Skeletal muscle satellite cell (primary cell): ENCODE results near the gene SUCLA2.
"Not testable (repeated sequence)": the region's sequence is repeated elsewhere in the genome, so short reads cannot be mapped to it uniquely, and the experiment has no call there.

Experiments used
- H3K27me3 ChIP-seq: 2 replicates; pipeline ENCODE4 v1.7.0; 2013; ENCODE audit warnings: low read length; ENCODE audit not compliant: control insufficient read depth, insufficient read depth
- H3K36me3 ChIP-seq: 2 replicates; pipeline ENCODE4 v1.7.0; 2013; ENCODE audit warnings: mild to moderate bottlenecking, control low read depth, low read length; ENCODE audit not compliant: insufficient read depth
- H3K4me1 ChIP-seq: 2 replicates; pipeline ENCODE4 v1.7.0; 2013; ENCODE audit warnings: low read length; ENCODE audit not compliant: control insufficient read depth, insufficient read depth
- H3K4me2 ChIP-seq: 2 replicates; pipeline ENCODE4 v1.7.0; 2013; ENCODE audit warnings: mild to moderate bottlenecking, low read length
- H3K4me3 ChIP-seq: 2 replicates; pipeline ENCODE4 v1.7.0; 2013; ENCODE audit warnings: low read length
- H3K9ac ChIP-seq: 2 replicates; pipeline ENCODE4 v1.7.0; 2013; ENCODE audit warnings: mild to moderate bottlenecking, low read depth, low read length, moderate library complexity
- H3K9me3 ChIP-seq: replicated peaks from 2 replicates; pipeline ENCODE4 v1.7.0; 2013; ENCODE audit warnings: mild to moderate bottlenecking, control low read depth, low read length

SUCLA2 gene

GRCh38 chr13:47990920-47991466, 10.1 kb downstream of the SUCLA2 start:
- no peak overlapping the region for H3K4me2 ChIP-seq

DNA sequence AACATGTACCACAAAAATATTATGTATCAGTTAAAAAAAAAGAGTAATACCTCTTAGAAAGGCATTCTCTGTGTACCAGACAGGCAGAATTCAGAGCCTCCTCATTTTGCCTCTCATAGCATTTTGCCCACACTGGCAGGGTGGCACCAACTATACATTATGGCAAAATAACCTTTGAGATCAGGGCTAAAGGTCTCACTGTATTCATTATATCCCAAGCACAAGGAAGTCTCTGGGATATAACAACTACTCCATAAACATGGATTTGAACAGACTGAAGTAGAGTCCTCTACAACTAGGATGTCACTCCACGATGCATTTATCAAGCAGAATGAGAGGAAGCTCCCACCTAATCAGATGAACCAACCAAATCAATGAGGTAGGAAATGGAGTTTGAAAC, 10.6 kb downstream of the SUCLA2 start:
- H3K36me3 ChIP-seq = peaks cover 25% of the 10 kb centered on the region
- no peak overlapping the region for H3K9ac ChIP-seq
- H3K27me3 ChIP-seq = no peaks in the 10 kb centered on the region
- H3K9me3 ChIP-seq = no peaks in the 10 kb centered on the region
- H3K4me2 ChIP-seq = no peak overlapping the region
- H3K4me1 ChIP-seq = no peaks in the 10 kb centered on the region
- no peak overlapping the region for H3K4me3 ChIP-seq

More at GRCh38 chr13:47990920-47991466, 10.1 kb downstream of the SUCLA2 start:
- Histone ChIP-seq H3K9me3 (no peaks in the 10 kb centered on the region), H3K4me3 (no peak overlapping the region), H3K27me3 (no peaks in the 10 kb centered on the region), H3K4me1 (no peaks in the 10 kb centered on the region), H3K36me3 (peaks cover 22% of the 10 kb centered on the region), H3K9ac (no peak overlapping the region)

GRCh38 chr13:47983070-47983469, 18.0 kb downstream of the SUCLA2 start:
- no peaks in the 10 kb centered on the region for H3K9me3 ChIP-seq
- peaks cover 14% of the 10 kb centered on the region for H3K36me3 ChIP-seq
- H3K4me1 ChIP-seq = no peaks in the 10 kb centered on the region

GRCh38 chr13:47976325-47976724, 24.7 kb downstream of the SUCLA2 start:
- Histone ChIP-seq H3K9me3 (no peaks in the 10 kb centered on the region), H3K27me3 (no peaks in the 10 kb centered on the region), H3K9ac (no peak overlapping the region), H3K4me1 (no peaks in the 10 kb centered on the region), H3K4me3 (no peak overlapping the region), H3K4me2 (no peak overlapping the region), H3K36me3 (peaks cover 31% of the 10 kb centered on the region)

More at GRCh38 chr13:47983070-47983469, 18.0 kb downstream of the SUCLA2 start:
- no peak overlapping the region for H3K4me2 ChIP-seq
- no peaks in the 10 kb centered on the region for H3K27me3 ChIP-seq
- no peak overlapping the region for H3K4me3 ChIP-seq
- H3K9ac ChIP-seq = no peak overlapping the region

DNA sequence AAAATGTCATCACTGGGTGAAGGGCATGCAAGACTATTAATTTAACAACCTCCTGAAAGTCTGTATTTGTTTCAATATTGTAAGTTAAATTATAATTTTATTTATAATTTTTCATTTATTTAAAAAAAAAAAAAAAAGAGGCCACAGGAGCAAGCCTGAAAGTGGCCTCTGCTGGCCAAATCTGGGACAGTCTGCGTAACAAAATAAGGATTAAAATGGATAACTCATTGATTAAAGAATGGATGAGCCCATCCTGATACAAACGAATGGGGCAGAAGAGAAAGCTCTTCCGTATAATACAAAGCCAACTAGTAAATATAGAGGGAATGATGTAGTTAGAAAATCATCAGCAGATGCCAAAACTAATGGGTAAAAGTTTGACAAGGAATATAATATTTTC, 36.2 kb downstream of the SUCLA2 start:
- peaks cover under 1% of the 10 kb centered on the region for H3K9me3 ChIP-seq
- no peak overlapping the region for H3K4me2 ChIP-seq
- no peaks in the 10 kb centered on the region for H3K27me3 ChIP-seq
- H3K4me1 ChIP-seq = no peaks in the 10 kb centered on the region
- H3K36me3 ChIP-seq = peaks cover 44% of the 10 kb centered on the region
- no peak overlapping the region for H3K4me3 ChIP-seq
- no peak overlapping the region for H3K9ac ChIP-seq

- no peaks in the 10 kb centered on the region for H3K27me3 ChIP-seq
Observed at GRCh38 chr13:47962237-47962636, 38.8 kb downstream of the SUCLA2 start.

GRCh38 chr13:47959468-47960247, 41.4 kb downstream of the SUCLA2 start:
- H3K9me3 ChIP-seq = peaks cover 13% of the 10 kb centered on the region
- H3K4me2 ChIP-seq = no peak overlapping the region
- H3K9ac ChIP-seq = no peak overlapping the region
- no peak overlapping the region for H3K4me3 ChIP-seq
- peaks cover 41% of the 10 kb centered on the region for H3K36me3 ChIP-seq
- H3K27me3 ChIP-seq = no peaks in the 10 kb centered on the region
- no peaks in the 10 kb centered on the region for H3K4me1 ChIP-seq

More at GRCh38 chr13:47962237-47962636, 38.8 kb downstream of the SUCLA2 start:
- peaks cover 10% of the 10 kb centered on the region for H3K9me3 ChIP-seq
- H3K4me3 ChIP-seq = no peak overlapping the region
- no peak overlapping the region for H3K9ac ChIP-seq
- H3K4me2 ChIP-seq = no peak overlapping the region
- no peaks in the 10 kb centered on the region for H3K4me1 ChIP-seq
- H3K36me3 ChIP-seq = peaks cover 50% of the 10 kb centered on the region

GRCh38 chr13:47957073-47957472, 44.0 kb downstream of the SUCLA2 start:
- H3K9me3 ChIP-seq = peaks cover 13% of the 10 kb centered on the region
- H3K36me3 ChIP-seq = peaks cover 33% of the 10 kb centered on the region

GRCh38 chr13:47955836-47956235, 45.2 kb downstream of the SUCLA2 start:
- H3K4me2 ChIP-seq = no peak overlapping the region
- peaks cover 35% of the 10 kb centered on the region for H3K36me3 ChIP-seq
- H3K4me3 ChIP-seq = no peak overlapping the region
- no peaks in the 10 kb centered on the region for H3K4me1 ChIP-seq
- no peak overlapping the region for H3K9ac ChIP-seq
- peaks cover 13% of the 10 kb centered on the region for H3K9me3 ChIP-seq
- no peaks in the 10 kb centered on the region for H3K27me3 ChIP-seq

More at GRCh38 chr13:47957073-47957472, 44.0 kb downstream of the SUCLA2 start:
- Histone ChIP-seq H3K4me3 (no peak overlapping the region), H3K9ac (no peak overlapping the region), H3K27me3 (no peaks in the 10 kb centered on the region), H3K4me2 (no peak overlapping the region), H3K4me1 (no peaks in the 10 kb centered on the region)

GRCh38 chr13:47949799-47950198, 51.3 kb downstream of the SUCLA2 start:
- no peaks in the 10 kb centered on the region for H3K4me1 ChIP-seq
- peaks cover 36% of the 10 kb centered on the region for H3K36me3 ChIP-seq
- no peak overlapping the region for H3K4me2 ChIP-seq
- no peak overlapping the region for H3K9ac ChIP-seq
- H3K9me3 ChIP-seq = no peaks in the 10 kb centered on the region
- H3K27me3 ChIP-seq = no peaks in the 10 kb centered on the region
- no peak overlapping the region for H3K4me3 ChIP-seq

GRCh38 chr13:47945738-47946137, 55.3 kb downstream of the SUCLA2 start:
- Histone ChIP-seq H3K9me3 (no peaks in the 10 kb centered on the region), H3K9ac (no peak overlapping the region), H3K36me3 (peaks cover 32% of the 10 kb centered on the region), H3K4me2 (no peak overlapping the region), H3K4me3 (no peak overlapping the region), H3K4me1 (no peaks in the 10 kb centered on the region), H3K27me3 (no peaks in the 10 kb centered on the region)

GRCh38 chr13:47945146-47945545, 55.9 kb downstream of the SUCLA2 start:
- H3K27me3 ChIP-seq, H3K9ac ChIP-seq, H3K4me1 ChIP-seq, H3K4me3 ChIP-seq, H3K9me3 ChIP-seq, H3K4me2 ChIP-seq: not testable (repeated sequence)
- peaks cover 29% of the 10 kb centered on the region for H3K36me3 ChIP-seq
